Measurements from ENCODE around the gene CETP. TPM values are rescaled to one million over a fixed set of nuclear protein-coding genes. Genes with fewer than 3 reads are reported as not detected.

CETP gene
- total and polyA plus RNA-seq, 2 donors, result 1.8 to 2.0 TPM

- Histone ChIP-seq H3K4me1 (ENCODE audit: control insufficient read depth in 2 of 2, insufficient read depth in 2 of 2, low read length in 2 of 2) (peaks cover 9 to 21% of the 10 kb centered on the region in 2 donors), H3K9me3 (ENCODE audit: control insufficient read depth in 2 of 2, insufficient read depth in 1 of 2, low read length in 1 of 2) (no peaks in the 10 kb centered on the region), H3K27me3 (ENCODE audit: control insufficient read depth in 2 of 2, insufficient read depth in 1 of 2, low read length in 1 of 2) (no peaks in the 10 kb centered on the region), H3K4me3 (ENCODE audit: low read length in 2 of 2) (no peak overlapping the region), H3K27ac (ENCODE audit: low read depth in 1 of 2, low read length in 1 of 2) (no peak overlapping the region), H3K36me3 (ENCODE audit: control insufficient read depth in 2 of 2, insufficient read depth in 2 of 2, low read length in 1 of 2) (peaks cover 9 to 23% of the 10 kb centered on the region in 2 donors)
- DNase-seq (ENCODE audit: low read depth in 6 of 9, low spot score in 9 of 9), result no peak
- 86% methylated on average over 21 of the region's 21 CpGs for WGBS
Measured at GRCh38 chr16:57025941-57026777, 64.4 kb downstream of the CETP start.

GRCh38 chr16:57026778-57027062, 65.0 kb downstream of the CETP start:
- no peak overlapping the region for H3K27ac ChIP-seq (ENCODE audit: low read depth in 1 of 2, low read length in 1 of 2)
- 100% methylated on average over 3 of the region's 3 CpGs for WGBS
- H3K27me3 ChIP-seq (ENCODE audit: control insufficient read depth in 2 of 2, insufficient read depth in 1 of 2, low read length in 1 of 2), result no peaks in the 10 kb centered on the region
- peaks cover 9 to 21% of the 10 kb centered on the region in 2 donors for H3K4me1 ChIP-seq (ENCODE audit: control insufficient read depth in 2 of 2, insufficient read depth in 2 of 2, low read length in 2 of 2)
- H3K36me3 ChIP-seq (ENCODE audit: control insufficient read depth in 2 of 2, insufficient read depth in 2 of 2, low read length in 1 of 2), result peaks cover 5 to 18% of the 10 kb centered on the region in 2 donors
- no peaks in the 10 kb centered on the region for H3K9me3 ChIP-seq (ENCODE audit: control insufficient read depth in 2 of 2, insufficient read depth in 1 of 2, low read length in 1 of 2)
- H3K4me3 ChIP-seq (ENCODE audit: low read length in 2 of 2), result no peak overlapping the region
- DNase-seq (ENCODE audit: low read depth in 6 of 9, low spot score in 9 of 9), result no peak

GRCh38 chr16:57027067-57027466, 65.3 kb downstream of the CETP start:
- DNase-seq (ENCODE audit: low read depth in 6 of 9, low spot score in 9 of 9), result no peak
- H3K36me3 ChIP-seq (ENCODE audit: control insufficient read depth in 2 of 2, insufficient read depth in 2 of 2, low read length in 1 of 2), result peaks cover 5 to 15% of the 10 kb centered on the region in 2 donors
- no peak overlapping the region for H3K27ac ChIP-seq (ENCODE audit: low read depth in 1 of 2, low read length in 1 of 2)

GRCh38 chr16:57028086-57028485, 66.3 kb downstream of the CETP start:
- WGBS, result 88% methylated on average over 4 of the region's 4 CpGs

More at GRCh38 chr16:57027067-57027466, 65.3 kb downstream of the CETP start:
- no peaks in the 10 kb centered on the region for H3K9me3 ChIP-seq (ENCODE audit: control insufficient read depth in 2 of 2, insufficient read depth in 1 of 2, low read length in 1 of 2)
- no peaks in the 10 kb centered on the region for H3K27me3 ChIP-seq (ENCODE audit: control insufficient read depth in 2 of 2, insufficient read depth in 1 of 2, low read length in 1 of 2)
- no peak overlapping the region for H3K4me3 ChIP-seq (ENCODE audit: low read length in 2 of 2)
- over 99% methylated on average over 2 of the region's 2 CpGs for WGBS
- peaks cover 9 to 20% of the 10 kb centered on the region in 2 donors for H3K4me1 ChIP-seq (ENCODE audit: control insufficient read depth in 2 of 2, insufficient read depth in 2 of 2, low read length in 2 of 2)

GRCh38 chr16:57029161-57030160, 67.7 kb downstream of the CETP start:
- no peaks in the 10 kb centered on the region for H3K27me3 ChIP-seq (ENCODE audit: control insufficient read depth in 2 of 2, insufficient read depth in 1 of 2, low read length in 1 of 2)
- no peak for DNase-seq (ENCODE audit: low read depth in 6 of 9, low spot score in 9 of 9)
- peaks cover 2 to 4% of the 10 kb centered on the region in 2 donors for H3K4me1 ChIP-seq (ENCODE audit: control insufficient read depth in 2 of 2, insufficient read depth in 2 of 2, low read length in 2 of 2)
- no peak overlapping the region for H3K27ac ChIP-seq (ENCODE audit: low read depth in 1 of 2, low read length in 1 of 2)
- WGBS, result 97% methylated on average over 16 of the region's 16 CpGs
- H3K4me3 ChIP-seq (ENCODE audit: low read length in 2 of 2), result no peak overlapping the region
- no peaks in the 10 kb centered on the region for H3K9me3 ChIP-seq (ENCODE audit: control insufficient read depth in 2 of 2, insufficient read depth in 1 of 2, low read length in 1 of 2)
- H3K36me3 ChIP-seq (ENCODE audit: control insufficient read depth in 2 of 2, insufficient read depth in 2 of 2, low read length in 1 of 2), result peaks cover 7 to 10% of the 10 kb centered on the region in 2 donors

More at GRCh38 chr16:57028086-57028485, 66.3 kb downstream of the CETP start:
- DNase-seq (ENCODE audit: low read depth in 6 of 9, low spot score in 9 of 9), result no peak
- peaks cover 5 to 6% of the 10 kb centered on the region in 2 donors for H3K36me3 ChIP-seq (ENCODE audit: control insufficient read depth in 2 of 2, insufficient read depth in 2 of 2, low read length in 1 of 2)
- no peaks in the 10 kb centered on the region for H3K27me3 ChIP-seq (ENCODE audit: control insufficient read depth in 2 of 2, insufficient read depth in 1 of 2, low read length in 1 of 2)
- no peak overlapping the region for H3K4me3 ChIP-seq (ENCODE audit: low read length in 2 of 2)
- peaks cover 9 to 11% of the 10 kb centered on the region in 2 donors for H3K4me1 ChIP-seq (ENCODE audit: control insufficient read depth in 2 of 2, insufficient read depth in 2 of 2, low read length in 2 of 2)
- H3K27ac ChIP-seq (ENCODE audit: low read depth in 1 of 2, low read length in 1 of 2), result no peak overlapping the region
- no peaks in the 10 kb centered on the region for H3K9me3 ChIP-seq (ENCODE audit: control insufficient read depth in 2 of 2, insufficient read depth in 1 of 2, low read length in 1 of 2)

GRCh38 chr16:57030346-57030902, 68.7 kb downstream of the CETP start:
- no peak for DNase-seq (ENCODE audit: low read depth in 6 of 9, low spot score in 9 of 9)
- Histone ChIP-seq H3K4me1 (ENCODE audit: control insufficient read depth in 2 of 2, insufficient read depth in 2 of 2, low read length in 2 of 2) (peaks cover 2 to 4% of the 10 kb centered on the region in 2 donors), H3K4me3 (ENCODE audit: low read length in 2 of 2) (no peak overlapping the region), H3K27me3 (ENCODE audit: control insufficient read depth in 2 of 2, insufficient read depth in 1 of 2, low read length in 1 of 2) (no peaks in the 10 kb centered on the region), H3K9me3 (ENCODE audit: control insufficient read depth in 2 of 2, insufficient read depth in 1 of 2, low read length in 1 of 2) (no peaks in the 10 kb centered on the region), H3K36me3 (ENCODE audit: control insufficient read depth in 2 of 2, insufficient read depth in 2 of 2, low read length in 1 of 2) (peaks cover 13% of the 10 kb centered on the region in 2 donors), H3K27ac (ENCODE audit: low read depth in 1 of 2, low read length in 1 of 2) (no peak overlapping the region)
- WGBS, result 96% methylated on average over 2 of the region's 2 CpGs

- no peak for DNase-seq (ENCODE audit: low read depth in 6 of 9, low spot score in 9 of 9)
- peaks cover 9 to 13% of the 10 kb centered on the region in 2 donors for H3K36me3 ChIP-seq (ENCODE audit: control insufficient read depth in 2 of 2, insufficient read depth in 2 of 2, low read length in 1 of 2)
Measured at GRCh38 chr16:57031156-57031555, 69.4 kb downstream of the CETP start.

GRCh38 chr16:57032346-57032745, 70.6 kb downstream of the CETP start:
- Histone ChIP-seq H3K27ac (ENCODE audit: low read depth in 1 of 2, low read length in 1 of 2) (no peak overlapping the region), H3K4me1 (ENCODE audit: control insufficient read depth in 2 of 2, insufficient read depth in 2 of 2, low read length in 2 of 2) (peaks cover 6 to 8% of the 10 kb centered on the region in 2 donors), H3K4me3 (ENCODE audit: low read length in 2 of 2) (no peak overlapping the region), H3K27me3 (ENCODE audit: control insufficient read depth in 2 of 2, insufficient read depth in 1 of 2, low read length in 1 of 2) (no peaks in the 10 kb centered on the region), H3K9me3 (ENCODE audit: control insufficient read depth in 2 of 2, insufficient read depth in 1 of 2, low read length in 1 of 2) (no peaks in the 10 kb centered on the region), H3K36me3 (ENCODE audit: control insufficient read depth in 2 of 2, insufficient read depth in 2 of 2, low read length in 1 of 2) (peaks cover 9 to 10% of the 10 kb centered on the region in 2 donors)
- no peak for DNase-seq (ENCODE audit: low read depth in 6 of 9, low spot score in 9 of 9)

More at GRCh38 chr16:57031156-57031555, 69.4 kb downstream of the CETP start:
- no peaks in the 10 kb centered on the region for H3K9me3 ChIP-seq (ENCODE audit: control insufficient read depth in 2 of 2, insufficient read depth in 1 of 2, low read length in 1 of 2)
- H3K4me1 ChIP-seq (ENCODE audit: control insufficient read depth in 2 of 2, insufficient read depth in 2 of 2, low read length in 2 of 2), result peaks cover 2 to 4% of the 10 kb centered on the region in 2 donors
- WGBS, result 95% methylated on average over 4 of the region's 4 CpGs
- no peaks in the 10 kb centered on the region for H3K27me3 ChIP-seq (ENCODE audit: control insufficient read depth in 2 of 2, insufficient read depth in 1 of 2, low read length in 1 of 2)
- H3K27ac ChIP-seq (ENCODE audit: low read depth in 1 of 2, low read length in 1 of 2), result no peak overlapping the region
- H3K4me3 ChIP-seq (ENCODE audit: low read length in 2 of 2), result no peak overlapping the region

All from thymus (tissue), 11 donors.